ENCODE data around the gene TENM3. TPM values are rescaled to one million over a fixed set of nuclear protein-coding genes. Genes with fewer than 3 reads are reported as not detected.

Gene TENM3
- total RNA-seq, 4 donors from 2014 or later: 0.18 to 9.4 (median 1.5) TPM

DNA sequence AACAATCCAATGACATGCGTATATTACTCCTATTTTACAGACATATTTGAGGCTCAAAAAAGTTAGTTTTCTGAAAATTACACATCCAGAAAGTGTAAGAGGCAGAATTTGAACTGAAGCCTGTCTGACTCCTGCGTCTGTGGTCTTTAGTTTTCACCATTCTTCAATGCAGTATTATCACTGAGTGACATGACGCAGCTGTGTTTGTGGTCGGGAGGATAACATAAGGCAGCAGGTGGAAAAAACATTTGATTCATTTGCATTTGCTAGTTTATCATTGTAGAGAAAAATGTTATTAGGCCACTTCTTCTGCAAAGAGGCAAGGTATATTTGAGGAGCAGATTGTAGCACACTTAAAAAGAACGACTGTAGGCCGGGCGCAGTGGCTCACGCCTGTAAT is 186.7 kb downstream of the TENM3 start:
- H3K27ac ChIP-seq: no peak overlapping the region
- H3K9me3 ChIP-seq: no peaks in the 10 kb centered on the region
- DNase-seq: no peak
- TF ChIP-seq POLR2A (IDR thresholded peaks at IDR 0.05): no peak
- TF ChIP-seq, protein P1, sequence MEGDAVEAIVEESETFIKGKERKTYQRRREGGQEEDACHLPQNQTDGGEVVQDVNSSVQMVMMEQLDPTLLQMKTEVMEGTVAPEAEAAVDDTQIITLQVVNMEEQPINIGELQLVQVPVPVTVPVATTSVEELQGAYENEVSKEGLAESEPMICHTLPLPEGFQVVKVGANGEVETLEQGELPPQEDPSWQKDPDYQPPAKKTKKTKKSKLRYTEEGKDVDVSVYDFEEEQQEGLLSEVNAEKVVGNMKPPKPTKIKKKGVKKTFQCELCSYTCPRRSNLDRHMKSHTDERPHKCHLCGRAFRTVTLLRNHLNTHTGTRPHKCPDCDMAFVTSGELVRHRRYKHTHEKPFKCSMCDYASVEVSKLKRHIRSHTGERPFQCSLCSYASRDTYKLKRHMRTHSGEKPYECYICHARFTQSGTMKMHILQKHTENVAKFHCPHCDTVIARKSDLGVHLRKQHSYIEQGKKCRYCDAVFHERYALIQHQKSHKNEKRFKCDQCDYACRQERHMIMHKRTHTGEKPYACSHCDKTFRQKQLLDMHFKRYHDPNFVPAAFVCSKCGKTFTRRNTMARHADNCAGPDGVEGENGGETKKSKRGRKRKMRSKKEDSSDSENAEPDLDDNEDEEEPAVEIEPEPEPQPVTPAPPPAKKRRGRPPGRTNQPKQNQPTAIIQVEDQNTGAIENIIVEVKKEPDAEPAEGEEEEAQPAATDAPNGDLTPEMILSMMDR (IDR thresholded peaks at IDR 0.05): no peak
- no peaks in the 10 kb centered on the region for H3K27me3 ChIP-seq
- H3K4me1 ChIP-seq: no peaks in the 10 kb centered on the region
- H3K36me3 ChIP-seq: no peaks in the 10 kb centered on the region
- no peak overlapping the region for H3K4me3 ChIP-seq

DNA sequence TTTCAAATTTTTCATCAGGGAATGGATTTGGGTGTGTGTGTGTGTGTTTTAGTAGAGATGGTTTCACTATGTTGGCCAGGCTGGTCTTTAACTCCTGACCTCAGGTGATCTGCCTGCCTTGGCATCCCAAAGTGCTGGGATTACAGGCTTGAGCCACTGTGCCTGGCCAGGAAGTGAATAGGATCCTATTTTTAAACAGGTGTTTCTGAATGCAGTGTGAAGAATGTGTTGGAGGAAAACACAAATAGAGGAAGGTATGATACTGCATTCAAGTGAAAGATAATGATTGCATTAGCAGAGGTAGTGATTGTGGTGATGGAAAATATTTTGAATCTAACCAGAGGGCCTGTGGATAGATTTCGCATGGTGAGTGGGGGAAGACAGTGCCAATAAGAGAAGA is 189.6 kb downstream of the TENM3 start:
- no peaks in the 10 kb centered on the region for H3K27me3 ChIP-seq
- TF ChIP-seq POLR2A (IDR thresholded peaks at IDR 0.05): no peak
- TF ChIP-seq, protein P1 (IDR thresholded peaks at IDR 0.05): no peak

DNA sequence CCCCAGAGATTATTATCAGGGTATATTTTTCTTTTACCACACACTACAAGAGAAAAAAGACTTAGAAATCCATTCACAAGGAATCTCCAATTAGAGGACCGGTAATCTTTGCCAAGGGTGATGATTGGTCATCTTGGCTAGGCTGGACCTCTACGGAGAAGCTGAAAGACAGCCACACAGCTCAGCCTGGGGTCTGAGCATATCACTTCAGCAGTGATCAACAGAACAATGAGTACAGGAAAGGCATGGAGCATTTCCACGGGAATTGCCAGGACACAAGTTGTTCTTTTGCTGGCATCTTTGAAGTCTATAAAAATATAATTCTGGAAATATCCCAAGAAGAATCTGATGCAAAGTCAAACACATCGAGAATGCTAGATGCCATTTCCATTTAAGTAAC is 191.5 kb downstream of the TENM3 start:
- no peaks in the 10 kb centered on the region for H3K9me3 ChIP-seq
- no peaks in the 10 kb centered on the region for H3K27me3 ChIP-seq
- H3K36me3 ChIP-seq: no peaks in the 10 kb centered on the region
- no peaks in the 10 kb centered on the region for H3K4me1 ChIP-seq
- no peak overlapping the region for H3K27ac ChIP-seq
- DNase-seq: no peak
- H3K4me3 ChIP-seq: no peak overlapping the region
- TF ChIP-seq POLR2A (IDR thresholded peaks at IDR 0.05): no peak
- TF ChIP-seq, protein P1 (IDR thresholded peaks at IDR 0.05): no peak

More for the DNA sequence above, 189.6 kb downstream of the TENM3 start:
- no peak overlapping the region for H3K4me3 ChIP-seq
- H3K9me3 ChIP-seq: no peaks in the 10 kb centered on the region
- no peaks in the 10 kb centered on the region for H3K4me1 ChIP-seq
- no peak overlapping the region for H3K27ac ChIP-seq
- DNase-seq: no peak
- no peaks in the 10 kb centered on the region for H3K36me3 ChIP-seq

DNA sequence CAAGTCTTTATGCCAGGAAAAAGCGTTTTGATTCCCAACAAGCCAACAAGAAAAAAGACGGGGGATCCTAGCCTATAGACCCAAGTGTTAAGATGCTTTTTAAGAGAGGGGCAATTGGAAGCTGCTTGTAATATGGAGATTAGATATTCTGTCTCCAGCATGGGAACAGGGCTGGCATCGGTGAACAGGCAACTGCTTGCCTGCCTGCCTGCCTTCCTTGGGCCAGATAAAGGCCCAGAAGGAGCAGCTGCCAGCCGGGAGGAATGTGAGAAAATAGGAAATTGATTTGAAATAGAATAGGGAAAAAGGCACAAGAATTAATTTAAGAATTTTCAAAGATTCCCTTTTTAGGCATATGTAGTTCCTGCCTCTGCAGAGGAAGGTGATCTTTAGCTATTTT is 192.2 kb downstream of the TENM3 start:
- no peak overlapping the region for H3K4me3 ChIP-seq

DNA sequence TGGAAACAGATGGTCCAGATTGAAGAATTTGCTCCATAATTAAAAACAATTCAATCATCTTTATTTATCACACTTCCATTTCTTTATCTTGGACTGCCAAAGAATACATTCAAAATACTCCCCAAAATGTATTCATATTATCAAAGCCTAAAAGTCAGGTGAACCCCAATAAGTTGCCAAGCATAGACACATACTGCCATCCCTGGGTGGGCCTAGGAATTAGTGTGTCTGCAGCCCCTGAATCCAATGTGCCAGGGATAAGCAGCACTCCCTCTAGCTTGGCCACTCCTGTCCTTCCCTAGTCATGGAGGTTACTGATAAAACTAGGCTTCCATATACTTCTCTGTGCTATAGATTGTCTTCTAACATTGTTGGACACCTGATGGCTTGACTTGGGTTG is 199.9 kb downstream of the TENM3 start:
- Histone ChIP-seq H3K4me3 (no peak overlapping the region), H3K4me1 (peaks cover 0 to under 1% (median 0%) of the 10 kb centered on the region in 4 donors), H3K27me3 (peaks cover 0 to 4% of the 10 kb centered on the region in 2 donors), H3K27ac (no peak overlapping the region), H3K9me3 (no peaks in the 10 kb centered on the region), H3K36me3 (no peaks in the 10 kb centered on the region)
- DNase-seq: no peak
- TF ChIP-seq POLR2A (IDR thresholded peaks at IDR 0.05): no peak
- TF ChIP-seq, protein P1 (IDR thresholded peaks at IDR 0.05): no peak

More for the DNA sequence above, 192.2 kb downstream of the TENM3 start:
- no peaks in the 10 kb centered on the region for H3K36me3 ChIP-seq
- H3K4me1 ChIP-seq: no peaks in the 10 kb centered on the region
- H3K27ac ChIP-seq: no peak overlapping the region
- no peak for DNase-seq
- no peaks in the 10 kb centered on the region for H3K27me3 ChIP-seq
- no peaks in the 10 kb centered on the region for H3K9me3 ChIP-seq
- no peak for TF ChIP-seq POLR2A (IDR thresholded peaks at IDR 0.05)
- TF ChIP-seq, protein P1 (IDR thresholded peaks at IDR 0.05): no peak

DNA sequence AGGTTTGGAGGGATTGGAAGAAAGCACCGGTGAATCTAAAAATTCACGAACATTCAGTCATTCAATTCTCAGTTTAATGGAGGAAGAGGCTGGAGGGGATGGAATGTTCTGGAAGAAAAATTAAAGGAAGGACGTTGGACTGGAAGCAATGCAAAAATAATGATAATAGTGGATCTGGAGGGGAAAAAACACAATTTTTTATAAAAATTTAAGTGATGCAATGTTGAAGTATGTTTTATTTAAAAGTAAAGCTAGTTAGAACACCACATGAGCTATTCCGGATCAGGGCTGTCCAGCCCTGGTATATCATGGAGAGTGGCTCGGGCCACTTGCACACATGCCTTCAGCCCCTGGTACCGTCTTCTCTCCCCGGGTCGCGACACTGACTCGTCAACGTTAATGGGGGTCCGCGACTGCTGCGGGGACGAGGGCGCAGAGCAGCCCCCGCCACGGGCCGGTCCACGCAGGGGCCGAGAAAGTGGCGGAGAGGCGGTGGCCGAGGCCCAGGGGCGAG is 204.6 kb downstream of the TENM3 start:
- Histone ChIP-seq H3K36me3 (no peaks in the 10 kb centered on the region), H3K4me3 (peak overlapping the region; percentile 32 to 62 (median 50)), H3K4me1 (peaks cover 0 to 10% (median 4%) of the 10 kb centered on the region in 4 donors), H3K27me3 (peaks cover 0 to 10% of the 10 kb centered on the region in 2 donors), H3K9me3 (no peaks in the 10 kb centered on the region), H3K27ac (peak overlapping the region in 2 of 4 donors; percentile 42 to 59)
- TF ChIP-seq, protein P1 (IDR thresholded peaks at IDR 0.05): no peak
- no peak for TF ChIP-seq POLR2A (IDR thresholded peaks at IDR 0.05)
- DNase-seq: no peak

Data from Peyer's patch (tissue), 4 donors.